A549 treated with CORT108297 at 1 μM for 4 hours (cell line): ENCODE results near the gene PIGV. TPM values are rescaled to one million over a fixed set of nuclear protein-coding genes. Genes with fewer than 3 reads are reported as not detected.

ENCODE experiments used
- total RNA-seq: library from RNA; stranded (reverse); fragments of 200-300 nt; extraction: Qiagen RNA extraction; gene quantifications from 5 replicates; pipeline ENCODE4 v1.2.3, GENCODE V29; 2022

PIGV gene
- total RNA-seq = 5.8 to 7.4 TPM (median 6.7 TPM) in 5 replicates

GRCh38 chr1:26787706-26788514 lies at the start of gene PIGV:
Gene PIGV, plus strand, starts transcription at chr1:26787950. Its CDS starts 2,866 bp downstream, at chr1:26790816.

DNA sequence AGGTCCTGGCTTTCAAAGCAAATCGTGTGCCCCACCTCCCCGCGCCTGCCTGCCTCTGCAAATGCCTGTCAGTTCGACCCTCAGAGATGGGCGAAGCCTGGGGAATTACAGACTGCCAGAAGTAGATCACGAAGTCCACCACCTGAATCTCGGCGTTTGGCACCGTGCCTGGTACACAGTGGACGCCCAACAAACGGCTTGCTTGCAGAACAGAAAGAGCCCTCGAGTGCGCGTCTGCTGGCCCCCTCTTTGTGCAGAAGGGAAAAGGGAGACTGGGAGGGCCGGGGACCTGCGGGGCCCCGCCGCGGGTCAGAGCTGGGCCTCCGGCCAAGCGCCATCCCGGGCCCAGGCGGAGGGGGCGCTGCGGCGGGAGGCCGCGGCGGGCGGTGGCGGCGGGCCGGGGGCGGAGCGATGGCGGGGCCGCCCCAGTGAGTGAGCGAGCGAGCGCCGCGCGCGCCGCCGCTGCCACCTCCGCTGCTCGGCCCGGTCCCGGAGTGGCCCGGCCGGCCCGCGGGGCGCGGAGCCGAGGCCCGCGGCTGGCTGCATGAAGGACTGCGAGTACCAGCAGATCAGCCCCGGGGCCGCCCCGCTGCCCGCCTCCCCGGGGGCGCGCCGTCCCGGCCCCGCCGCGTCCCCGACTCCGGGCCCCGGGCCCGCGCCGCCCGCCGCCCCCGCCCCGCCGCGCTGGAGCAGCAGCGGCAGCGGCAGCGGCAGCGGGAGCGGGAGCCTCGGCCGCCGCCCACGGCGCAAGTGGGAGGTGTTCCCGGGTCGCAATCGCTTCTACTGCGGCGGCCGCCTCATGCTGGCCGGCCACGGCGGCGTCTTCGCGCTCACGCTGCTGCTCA lies 38.7 kb downstream of the PIGV start, which contains the start of gene ZDHHC18:
ZDHHC18 (plus strand) TSS at position 428 of the 845 bp plus-strand sequence; CDS start at position 545, 117 bp downstream.

Other genes with a start within 250 kb of the PIGV start
- 30.8 to 32.8 TPM (median 32.5 TPM) in 5 replicates for gene ARID1A, start 91.9 kb upstream of the PIGV start, total RNA-seq
- gene ZDHHC18, start 38.7 kb downstream of the PIGV start, total RNA-seq = 35.5 to 43.5 TPM (median 42.7 TPM) in 5 replicates
- gene SFN, start 75.2 kb downstream of the PIGV start, total RNA-seq = 478 to 638 TPM (median 601 TPM) in 5 replicates
- gene GPN2, start 102.3 kb downstream of the PIGV start, total RNA-seq = 18.0 to 29.3 TPM (median 28.1 TPM) in 5 replicates
- 8.9 to 11.8 TPM (median 10.7 TPM) in 5 replicates for gene GPATCH3, start 112.5 kb downstream of the PIGV start, total RNA-seq
- gene NR0B2, start 126.0 kb downstream of the PIGV start, total RNA-seq = 0.07 TPM in 1 of 5 replicates, not detected in the others
- gene NUDC, start 133.8 kb downstream of the PIGV start, total RNA-seq = 121 to 141 TPM (median 129 TPM) in 5 replicates
- 0.07 to 0.08 TPM in 2 of 5 replicates, not detected in the others for gene KDF1, start 172.5 kb downstream of the PIGV start, total RNA-seq
- gene TRNP1, start 205.7 kb downstream of the PIGV start, total RNA-seq = 150 to 235 TPM (median 212 TPM) in 5 replicates
- gene TENT5B, start 224.9 kb downstream of the PIGV start, total RNA-seq = 0.61 to 1.3 TPM (median 1.1 TPM) in 5 replicates